IPS-11a (cell line): ENCODE results near the gene KRTAP10-1.

Source experiments
- H3K4me3 ChIP-seq: one replicate; pipeline ENCODE4 v1.5.1; 2013; ENCODE audit warnings: low read depth, low read length, control low read depth

Gene KRTAP10-1

GRCh38 chr21:44548922-44549321, 8.9 kb upstream of the KRTAP10-1 start:
- H3K4me3 ChIP-seq, result no peak overlapping the region

- no peak overlapping the region for H3K4me3 ChIP-seq
These were observed 8.4 kb upstream of the KRTAP10-1 start for GRCh38 chr21:44548381-44548780.

- H3K4me3 ChIP-seq, result no peak overlapping the region
These were observed 7.8 kb upstream of the KRTAP10-1 start for GRCh38 chr21:44547656-44548331.

- H3K4me3 ChIP-seq, result no peak overlapping the region
These were observed 4.6 kb upstream of the KRTAP10-1 start for GRCh38 chr21:44544566-44544965.

- no peak overlapping the region for H3K4me3 ChIP-seq
These were observed 2.7 kb upstream of the KRTAP10-1 start for GRCh38 chr21:44542716-44543115.

GRCh38 chr21:44540741-44541288, 820 bp upstream of the KRTAP10-1 start:
- no peak overlapping the region for H3K4me3 ChIP-seq

GRCh38 chr21:44539046-44539445, 949 bp downstream of the KRTAP10-1 start:
- no peak overlapping the region for H3K4me3 ChIP-seq

- H3K4me3 ChIP-seq, result no peak overlapping the region
These were observed 1.8 kb downstream of the KRTAP10-1 start for GRCh38 chr21:44537930-44538911.

GRCh38 chr21:44535963-44536362, 4.0 kb downstream of the KRTAP10-1 start:
- H3K4me3 ChIP-seq, result no peak overlapping the region

- no peak overlapping the region for H3K4me3 ChIP-seq
These were observed 5.3 kb downstream of the KRTAP10-1 start for GRCh38 chr21:44534688-44535087.

GRCh38 chr21:44533891-44534627, 5.9 kb downstream of the KRTAP10-1 start:
- H3K4me3 ChIP-seq, result no peak overlapping the region

- H3K4me3 ChIP-seq, result no peak overlapping the region
These were observed 6.7 kb downstream of the KRTAP10-1 start for GRCh38 chr21:44533121-44533890.

- H3K4me3 ChIP-seq, result no peak overlapping the region
These were observed 7.3 kb downstream of the KRTAP10-1 start for GRCh38 chr21:44532712-44533111.

GRCh38 chr21:44531606-44532564, 8.1 kb downstream of the KRTAP10-1 start:
- H3K4me3 ChIP-seq, result no peak overlapping the region

- H3K4me3 ChIP-seq, result no peak overlapping the region
These were observed 8.9 kb downstream of the KRTAP10-1 start for GRCh38 chr21:44530903-44531605.

- no peak overlapping the region for H3K4me3 ChIP-seq
These were observed 9.6 kb downstream of the KRTAP10-1 start for GRCh38 chr21:44530221-44530902.

- H3K4me3 ChIP-seq, result no peak overlapping the region
These were observed 10.4 kb downstream of the KRTAP10-1 start for GRCh38 chr21:44529503-44530125.
